HPDE6-E6E7 (cell line): ENCODE results near the gene DDX6.
"Not testable (repeated sequence)": the region's sequence is repeated elsewhere in the genome, so short reads cannot be mapped to it uniquely, and the experiment has no call there.

ENCODE experiments used
- DNase-seq: peaks from one replicate; pipeline ENCODE4 v3.0.0; 2011; ENCODE audit warnings: missing footprints; ENCODE audit errors: extremely low spot score

The DDX6 gene, protein sequence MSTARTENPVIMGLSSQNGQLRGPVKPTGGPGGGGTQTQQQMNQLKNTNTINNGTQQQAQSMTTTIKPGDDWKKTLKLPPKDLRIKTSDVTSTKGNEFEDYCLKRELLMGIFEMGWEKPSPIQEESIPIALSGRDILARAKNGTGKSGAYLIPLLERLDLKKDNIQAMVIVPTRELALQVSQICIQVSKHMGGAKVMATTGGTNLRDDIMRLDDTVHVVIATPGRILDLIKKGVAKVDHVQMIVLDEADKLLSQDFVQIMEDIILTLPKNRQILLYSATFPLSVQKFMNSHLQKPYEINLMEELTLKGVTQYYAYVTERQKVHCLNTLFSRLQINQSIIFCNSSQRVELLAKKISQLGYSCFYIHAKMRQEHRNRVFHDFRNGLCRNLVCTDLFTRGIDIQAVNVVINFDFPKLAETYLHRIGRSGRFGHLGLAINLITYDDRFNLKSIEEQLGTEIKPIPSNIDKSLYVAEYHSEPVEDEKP

DNA sequence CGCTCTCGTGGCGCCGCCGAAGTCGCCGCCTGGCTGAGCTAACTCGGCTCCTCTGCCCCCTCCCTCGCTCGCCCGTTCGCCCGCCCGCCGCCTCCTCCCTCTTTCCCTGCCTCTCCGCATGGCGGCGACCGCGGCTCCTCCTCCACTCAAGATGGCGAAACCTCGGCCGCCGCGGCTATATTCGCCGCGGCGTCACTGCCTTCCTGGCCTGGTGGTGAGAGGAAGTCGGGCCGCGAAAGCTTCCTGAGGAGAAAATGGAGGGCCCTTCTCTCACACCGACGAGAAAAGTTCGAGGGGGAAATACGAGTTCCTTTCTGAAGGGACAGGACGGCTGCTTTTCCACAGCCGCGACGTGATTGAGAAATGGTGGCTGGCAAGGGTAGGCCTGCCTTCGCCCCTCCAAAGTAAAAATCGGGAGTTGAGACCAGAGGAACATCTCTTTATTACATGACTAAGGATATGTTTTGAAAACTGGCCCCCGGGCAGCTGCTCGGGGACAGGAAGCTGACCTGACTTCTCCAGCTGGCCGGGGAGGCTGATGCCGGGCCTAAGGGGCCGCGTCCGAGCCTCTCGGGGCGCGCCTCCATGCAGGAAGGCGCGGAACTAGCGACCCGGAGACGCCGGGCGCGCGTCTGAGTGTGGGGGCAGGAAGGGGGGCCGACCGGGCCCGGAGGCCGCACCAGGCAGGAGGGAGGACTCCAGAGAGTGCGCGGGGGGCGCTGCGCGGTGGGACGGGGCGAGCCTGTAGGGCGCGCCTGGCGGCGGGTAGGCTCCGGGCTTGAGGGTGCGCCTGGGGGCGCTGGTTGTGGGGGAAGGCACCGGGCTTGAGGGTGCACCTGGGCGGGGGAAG, at the start of gene DDX6:
Gene DDX6, minus strand, starts transcription at position 54 of the 850 bp plus-strand sequence. CDS start 4,913 bp downstream, outside the sequence.
- peak; percentile 81 for DNase-seq

GRCh38 chr11:118838905-118839553, 48.1 kb upstream of the DDX6 start:
- no peak for DNase-seq

DNA sequence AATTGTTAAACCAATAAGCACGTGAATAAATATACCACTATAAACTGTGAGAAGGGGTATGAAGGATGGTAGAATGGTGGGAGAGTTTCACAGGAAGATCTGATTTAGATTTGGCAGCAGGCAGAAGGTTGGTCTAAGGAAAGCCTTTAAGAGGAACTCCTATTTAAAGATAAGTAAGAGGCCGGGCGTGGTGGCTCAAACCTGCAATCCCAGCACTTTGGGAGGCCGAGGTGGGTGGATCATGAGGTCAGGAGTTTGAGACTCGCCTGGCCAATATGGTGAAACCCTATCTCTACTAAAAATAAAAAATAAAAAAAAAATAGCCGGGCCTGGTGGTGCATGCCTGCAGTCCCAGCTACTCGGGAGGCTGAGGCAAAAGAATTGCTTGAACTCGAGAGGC, 46.9 kb upstream of the DDX6 start:
- no peak for DNase-seq

DNA sequence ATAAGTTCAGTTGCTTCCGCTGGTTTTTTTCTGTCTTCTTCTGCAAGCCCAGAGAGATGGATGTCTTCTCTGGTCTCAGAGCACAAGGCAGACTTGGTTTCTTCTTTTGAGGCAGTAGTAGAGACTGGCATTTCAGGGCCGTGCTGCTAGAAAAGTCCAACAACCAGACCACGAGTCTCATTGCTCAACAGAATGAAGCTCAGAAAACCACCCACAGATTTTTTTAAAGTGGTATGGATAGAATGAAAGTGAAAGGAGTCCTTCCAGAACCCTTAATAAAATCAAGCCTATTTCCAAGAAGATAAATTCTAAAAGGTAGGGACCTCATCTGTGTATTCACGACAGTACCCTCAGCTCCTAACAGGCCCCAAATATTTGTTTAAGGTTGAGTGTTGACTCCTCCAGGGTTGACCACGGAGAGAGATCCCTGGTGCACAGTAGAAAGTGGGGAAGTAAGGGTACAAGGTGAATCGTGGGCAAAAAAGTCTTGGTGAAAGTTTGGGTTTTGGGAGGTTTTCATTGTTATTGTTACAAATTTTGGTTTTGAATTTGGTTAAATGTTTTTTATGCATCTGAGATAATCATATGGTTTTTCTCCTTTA, 43.6 kb upstream of the DDX6 start:
- DNase-seq = no peak

GRCh38 chr11:118827118-118827517, 36.2 kb upstream of the DDX6 start:
- DNase-seq = no peak

GRCh38 chr11:118822936-118823510, 32.1 kb upstream of the DDX6 start:
- DNase-seq = not testable (repeated sequence)

DNA sequence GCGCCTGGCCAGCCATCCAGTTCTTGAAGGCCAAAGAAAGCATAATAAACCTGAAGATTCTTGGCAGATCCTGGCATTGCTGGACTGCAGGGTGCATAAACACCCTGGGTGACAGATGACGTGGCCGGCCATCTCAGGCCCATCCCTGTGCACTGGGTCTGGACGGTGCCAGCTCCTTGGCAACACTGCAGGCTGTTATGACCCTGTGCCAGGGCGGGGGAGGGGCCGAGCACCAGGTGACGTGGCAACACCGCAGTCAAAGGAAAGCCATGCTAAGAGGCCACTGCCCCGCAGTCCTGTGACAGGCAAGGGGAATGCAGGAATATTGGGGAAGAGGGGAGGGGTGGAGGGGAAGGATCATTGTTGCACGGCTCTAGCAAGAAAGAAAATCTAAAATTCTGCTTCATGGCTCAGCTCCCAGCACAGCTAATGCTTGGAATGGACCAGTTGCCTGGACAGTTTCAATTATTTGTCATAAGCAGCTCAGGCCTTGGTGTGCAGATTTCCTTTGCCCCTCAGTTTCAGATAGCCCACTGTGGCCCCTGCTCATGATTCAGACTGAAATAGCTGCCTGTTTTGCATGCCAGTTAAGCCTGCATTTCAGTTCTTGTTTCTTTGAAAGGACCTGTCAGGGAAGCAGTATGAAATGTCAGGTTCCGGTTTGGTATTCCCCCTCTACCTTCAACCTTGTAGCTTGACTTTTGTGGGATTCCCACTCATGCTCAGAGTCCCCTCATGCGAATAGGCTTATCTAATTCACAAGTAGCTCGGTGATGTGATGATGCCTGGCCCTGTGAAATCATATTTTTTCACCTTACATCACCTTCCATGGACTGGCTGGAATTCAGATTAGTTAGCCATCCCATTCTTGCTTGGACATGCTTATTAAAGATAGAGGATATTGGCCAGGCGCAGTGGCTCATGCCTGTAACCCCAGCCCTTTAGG, 29.7 kb upstream of the DDX6 start:
- DNase-seq = no peak

GRCh38 chr11:118820025-118820379, 29.0 kb upstream of the DDX6 start:
- not testable (repeated sequence) for DNase-seq

- DNase-seq = no peak
These were observed 28.5 kb upstream of the DDX6 start for GRCh38 chr11:118819334-118820024.

DNA sequence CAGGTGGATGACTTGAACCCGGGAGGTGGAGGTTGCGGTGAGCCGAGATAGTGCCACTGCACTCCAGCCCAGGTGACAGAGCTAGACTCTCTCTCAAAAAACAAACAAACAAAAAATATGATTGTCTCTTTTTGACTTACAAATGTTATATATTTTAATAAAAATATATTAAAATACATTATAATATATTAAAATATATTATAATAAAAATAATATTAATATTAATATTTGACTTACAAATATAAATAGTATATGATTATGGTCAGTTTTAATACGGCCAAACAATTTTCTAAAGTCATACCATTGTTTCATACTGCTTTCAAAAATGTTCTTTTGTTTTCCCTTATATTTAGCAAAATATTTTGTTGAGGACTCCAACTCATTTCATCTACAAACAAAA, 27.2 kb upstream of the DDX6 start:
- DNase-seq = no peak

GRCh38 chr11:118813551-118813950, 22.6 kb upstream of the DDX6 start:
- no peak for DNase-seq

- no peak for DNase-seq
These were observed 21.5 kb upstream of the DDX6 start for GRCh38 chr11:118812485-118812884.

DNA sequence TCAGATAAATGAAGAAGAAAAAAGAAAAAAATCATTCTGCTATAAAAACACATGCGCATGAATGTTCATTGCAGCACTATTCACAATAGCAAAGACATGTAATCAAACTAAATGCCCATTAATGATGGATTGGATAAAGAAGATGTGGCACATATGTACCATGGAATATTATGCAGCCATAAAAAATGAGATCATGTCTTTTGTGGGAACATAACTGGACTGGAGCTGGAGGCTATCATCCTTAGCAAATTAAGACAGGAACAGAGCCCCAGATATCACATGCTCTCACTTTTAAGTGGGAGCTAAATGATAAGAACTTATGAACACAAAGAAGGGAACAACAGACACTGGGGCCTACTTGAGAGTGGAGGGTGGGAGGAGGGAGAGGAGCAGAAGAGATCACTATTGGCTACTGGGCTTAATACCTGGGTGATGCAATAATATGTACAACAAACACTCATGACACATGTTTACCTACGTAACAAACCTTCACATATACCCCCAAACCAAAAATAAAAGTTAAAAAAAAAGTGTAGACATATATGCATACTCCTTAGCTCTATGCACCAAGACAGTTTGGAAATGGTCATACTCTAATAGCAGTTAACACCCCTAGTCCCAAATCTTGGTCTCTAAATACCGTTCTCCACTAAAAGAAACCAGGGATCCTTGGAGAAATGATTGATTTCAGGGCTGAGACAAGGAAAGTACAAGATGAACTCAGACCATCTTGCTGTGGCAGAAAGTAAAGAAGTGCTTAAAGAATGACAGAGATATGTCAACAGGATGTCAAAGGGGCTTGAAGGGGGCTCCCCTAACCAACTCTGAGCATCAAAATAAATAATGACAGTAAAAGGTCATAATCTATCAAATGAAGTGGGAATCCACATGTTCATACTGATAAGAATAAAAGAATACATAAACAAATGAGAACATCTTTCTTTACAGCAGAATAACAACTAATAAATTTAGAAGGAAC, 17.1 kb upstream of the DDX6 start:
- no peak for DNase-seq

- no peak for DNase-seq
These were observed 15.4 kb upstream of the DDX6 start for GRCh38 chr11:118806400-118806799.

DNA sequence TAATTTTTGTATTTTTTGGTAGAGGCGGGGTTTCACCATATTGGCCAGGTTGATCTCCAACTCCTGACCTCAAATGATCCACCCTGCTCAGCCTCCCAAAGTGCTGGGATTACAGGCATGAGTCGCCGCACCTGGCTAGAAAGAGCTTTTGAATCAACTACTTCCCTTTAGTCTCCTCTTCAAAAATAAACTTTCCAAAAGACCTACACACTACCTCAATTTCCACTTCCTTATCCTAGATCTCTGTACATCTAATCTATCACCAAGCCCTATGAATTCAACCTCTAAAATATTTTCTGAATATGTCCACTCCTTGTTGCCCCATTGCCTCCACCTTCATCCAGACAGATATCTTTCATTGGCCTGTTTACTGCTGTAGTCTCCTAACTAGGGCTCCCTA, 13.1 kb upstream of the DDX6 start:
- DNase-seq = no peak

- no peak for DNase-seq
These were observed 8.4 kb upstream of the DDX6 start for GRCh38 chr11:118799372-118799771.

GRCh38 chr11:118797510-118797909, 6.5 kb upstream of the DDX6 start:
- no peak for DNase-seq

- DNase-seq = peak; percentile 77
These were observed 1.7 kb upstream of the DDX6 start for GRCh38 chr11:118792570-118793124.
